ENCODE measurements around the gene CDKN1C.

CDKN1C gene

GRCh38 chr11:2929531-2929949, 44.0 kb upstream of the CDKN1C start (continued):
- TF ChIP-seq PRDM6 (tag by site-specific recombination; IDR thresholded peaks at IDR 0.05) (no peak), SP2 (tag by site-specific recombination; IDR thresholded peaks at IDR 0.05) (0 out of 2 replicates have a peak, but pooled peaks have one; percentile 4), MZF1 (tag by site-specific recombination; IDR thresholded peaks at IDR 0.05; ENCODE audit: borderline replicate concordance) (no peak), ZFP37 (tag by site-specific recombination; IDR thresholded peaks at IDR 0.05) (no peak), FEZF1 (tag by site-specific recombination; IDR thresholded peaks at IDR 0.05) (no peak), IKZF3 (tag by site-specific recombination; IDR thresholded peaks at IDR 0.05) (no peak), GLIS2 (tag by site-specific recombination; IDR thresholded peaks at IDR 0.05) (peak; percentile 70; the same call in 1 of the 2 replicates), SCRT1 (tag by site-specific recombination; IDR thresholded peaks at IDR 0.05; ENCODE audit: borderline replicate concordance) (no peak), ZNF18 (tag by site-specific recombination; IDR thresholded peaks at IDR 0.05) (no peak), ZNF280C (tag by site-specific recombination; IDR thresholded peaks at IDR 0.05) (no peak), ZNF132 (tag by site-specific recombination; IDR thresholded peaks at IDR 0.05; ENCODE audit: borderline replicate concordance) (no peak), ZFHX2 (tag by site-specific recombination; conservative IDR thresholded peaks at IDR 0.05) (no peak), ZNF585B (tag by site-specific recombination; IDR thresholded peaks at IDR 0.05) (no peak), ZNF404 (tag by site-specific recombination; IDR thresholded peaks at IDR 0.05) (no peak), ZNF148 (tag by site-specific recombination; IDR thresholded peaks at IDR 0.05; ENCODE audit: borderline replicate concordance) (no peak), ZNF623 (tag by site-specific recombination; IDR thresholded peaks at IDR 0.05) (no peak), KLF17 (tag by site-specific recombination; IDR thresholded peaks at IDR 0.05) (no peak), BCL11A (tag by site-specific recombination; IDR thresholded peaks at IDR 0.05; ENCODE audit: low read depth) (no peak), ZNF843 (tag by site-specific recombination; IDR thresholded peaks at IDR 0.05) (no peak), ZSCAN23 (tag by site-specific recombination; IDR thresholded peaks at IDR 0.05) (no peak), ZSCAN16 (tag by site-specific recombination; IDR thresholded peaks at IDR 0.05) (no peak), ZNF549 (tag by site-specific recombination; IDR thresholded peaks at IDR 0.05) (no peak), HOXC10 (CRISPR knock-in tag; IDR thresholded peaks at IDR 0.05) (no peak), ZNF341 (tag by site-specific recombination; IDR thresholded peaks at IDR 0.05; ENCODE audit: low read depth) (no peak), HOXD13 (CRISPR knock-in tag; IDR thresholded peaks at IDR 0.05; ENCODE audit: borderline replicate concordance) (no peak), ZNF398 (tag by site-specific recombination; IDR thresholded peaks at IDR 0.05) (0 out of 2 replicates have a peak, but pooled peaks have one; percentile 20), ZNF658 (tag by site-specific recombination; IDR thresholded peaks at IDR 0.05) (no peak)
